ENCODE measurements around the gene ATP6V1G3.

DNA sequence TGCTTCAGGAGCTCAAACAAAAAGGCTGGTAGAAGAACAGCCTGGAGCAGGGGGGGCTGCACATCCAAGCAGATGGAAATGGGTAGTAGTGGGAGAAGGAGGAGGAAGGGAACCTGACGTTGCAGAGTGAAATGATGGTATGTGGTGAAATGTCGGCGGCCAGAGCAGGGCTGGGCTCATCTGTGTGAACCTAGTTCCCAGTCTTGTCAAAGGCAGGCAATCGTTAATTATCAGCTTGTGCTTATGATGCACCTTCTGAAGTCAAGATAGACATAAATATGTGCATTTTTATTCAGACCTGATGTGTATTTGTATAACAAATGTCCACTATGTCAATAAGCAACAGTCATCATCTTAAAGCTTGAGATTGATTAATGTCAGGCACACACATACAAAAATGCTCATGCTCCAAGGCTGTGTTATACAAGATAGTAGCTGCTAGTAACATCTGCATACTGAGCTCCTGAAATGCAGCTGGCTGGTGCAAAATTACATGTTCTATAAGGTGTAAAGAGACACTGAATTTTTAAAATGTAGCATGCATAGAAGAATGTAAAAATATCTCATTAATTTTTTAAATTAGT is 10.6 kb upstream of the ATP6V1G3 start:
- TF ChIP-seq, protein P1, sequence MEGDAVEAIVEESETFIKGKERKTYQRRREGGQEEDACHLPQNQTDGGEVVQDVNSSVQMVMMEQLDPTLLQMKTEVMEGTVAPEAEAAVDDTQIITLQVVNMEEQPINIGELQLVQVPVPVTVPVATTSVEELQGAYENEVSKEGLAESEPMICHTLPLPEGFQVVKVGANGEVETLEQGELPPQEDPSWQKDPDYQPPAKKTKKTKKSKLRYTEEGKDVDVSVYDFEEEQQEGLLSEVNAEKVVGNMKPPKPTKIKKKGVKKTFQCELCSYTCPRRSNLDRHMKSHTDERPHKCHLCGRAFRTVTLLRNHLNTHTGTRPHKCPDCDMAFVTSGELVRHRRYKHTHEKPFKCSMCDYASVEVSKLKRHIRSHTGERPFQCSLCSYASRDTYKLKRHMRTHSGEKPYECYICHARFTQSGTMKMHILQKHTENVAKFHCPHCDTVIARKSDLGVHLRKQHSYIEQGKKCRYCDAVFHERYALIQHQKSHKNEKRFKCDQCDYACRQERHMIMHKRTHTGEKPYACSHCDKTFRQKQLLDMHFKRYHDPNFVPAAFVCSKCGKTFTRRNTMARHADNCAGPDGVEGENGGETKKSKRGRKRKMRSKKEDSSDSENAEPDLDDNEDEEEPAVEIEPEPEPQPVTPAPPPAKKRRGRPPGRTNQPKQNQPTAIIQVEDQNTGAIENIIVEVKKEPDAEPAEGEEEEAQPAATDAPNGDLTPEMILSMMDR (IDR thresholded peaks at IDR 0.05) = no peak
- no peak for TF ChIP-seq POLR2A (IDR thresholded peaks at IDR 0.05)
- no peak for TF ChIP-seq POLR2AphosphoS5 (IDR thresholded peaks at IDR 0.05)

Data from transverse colon (tissue), 4 donors.